BJ (cell line): ENCODE data around the gene FLAD1. TPM values are rescaled to one million over a fixed set of nuclear protein-coding genes. Genes with fewer than 3 reads are reported as not detected.
"Not testable (repeated sequence)": the region's sequence is repeated elsewhere in the genome, so short reads cannot be mapped to it uniquely, and the experiment has no call there.

Experiments
- CTCF ChIA-PET: fragments of 350-600 bp; formaldehyde crosslinking; extraction: SDS; loops from one replicate; lab custom pipeline; 2021; ENCODE audit warnings: antibody characterized with exemption, inconsistent platforms; lab: Yijun Ruan, JAX
- POLR2A ChIA-PET: fragments of 300-600 bp; sonication (Branson Sonifier 250); formaldehyde crosslinking; extraction: SDS; loops from one replicate; lab custom pipeline; 2021; ENCODE audit warnings: antibody characterized with exemption; lab: Charles Lee
- DNase-seq: peaks from one replicate; pipeline ENCODE4 v3.0.0-alpha.2; 2011; ENCODE audit warnings: low read depth
- H3K27me3 ChIP-seq: 2 replicates; pipeline ENCODE4 v1.6.0; 2011; ENCODE audit warnings: low read length; ENCODE audit not compliant: control insufficient read depth, insufficient read depth
- H3K36me3 ChIP-seq: 2 replicates; pipeline ENCODE4 v1.5.1; 2011; ENCODE audit warnings: low read length; ENCODE audit not compliant: control insufficient read depth, insufficient read depth
- H3K4me3 ChIP-seq: 2 replicates; pipeline ENCODE4 v1.5.1; 2011; ENCODE audit warnings: low read depth, mild to moderate bottlenecking, control low read depth, low read length
- polyA plus RNA-seq: library from polyadenylated mRNA; depleted of rRNA; stranded (reverse); fragments of >200 nt; gene quantifications from 2 replicates; pipeline ENCODE4 v1.2.3, GENCODE V29; 2011
- TF ChIP-seq, protein P1 (sequence below): IDR thresholded peaks from 2 replicates; pipeline ENCODE4 v1.5.1; 2011; ENCODE audit warnings: low read depth, mild to moderate bottlenecking, control low read depth, inconsistent platforms, low read length, moderate library complexity; ENCODE audit not compliant: insufficient read depth

FLAD1 gene
- polyA plus RNA-seq, 1 experiment: 40.5 TPM

DNA sequence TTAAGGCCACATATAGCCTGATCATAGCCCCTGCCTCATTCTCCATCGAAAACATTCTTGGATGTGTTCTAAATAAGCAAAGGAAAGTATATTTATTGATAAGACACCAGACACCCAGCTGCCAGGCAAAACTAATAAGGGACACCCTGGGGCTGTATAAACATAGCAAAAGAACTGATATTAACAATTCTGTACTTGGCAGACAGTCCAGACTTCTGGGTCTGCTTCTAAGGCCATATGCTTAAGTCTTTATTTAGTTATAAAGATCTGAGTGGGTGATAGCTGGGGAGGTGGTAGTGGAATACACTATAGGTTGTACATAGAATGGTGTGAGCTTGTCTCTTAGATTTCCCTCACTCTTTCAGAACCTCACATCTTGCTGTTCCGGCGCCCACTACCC lies 4.8 kb upstream of the FLAD1 start:
- ChIA-PET CTCF (interaction anchor here (1.4 to 3.0 kb wide), 2 partner anchors 17 to 22 kb away, joined by 3 to 17 read pairs; partner anchors contain the start of gene PYGO2), POLR2A (no interaction called here)
- Histone ChIP-seq H3K36me3 (no peaks in the 10 kb centered on the region), H3K4me3 (no peak overlapping the region), H3K27me3 (no peaks in the 10 kb centered on the region)
- TF ChIP-seq, protein P1, sequence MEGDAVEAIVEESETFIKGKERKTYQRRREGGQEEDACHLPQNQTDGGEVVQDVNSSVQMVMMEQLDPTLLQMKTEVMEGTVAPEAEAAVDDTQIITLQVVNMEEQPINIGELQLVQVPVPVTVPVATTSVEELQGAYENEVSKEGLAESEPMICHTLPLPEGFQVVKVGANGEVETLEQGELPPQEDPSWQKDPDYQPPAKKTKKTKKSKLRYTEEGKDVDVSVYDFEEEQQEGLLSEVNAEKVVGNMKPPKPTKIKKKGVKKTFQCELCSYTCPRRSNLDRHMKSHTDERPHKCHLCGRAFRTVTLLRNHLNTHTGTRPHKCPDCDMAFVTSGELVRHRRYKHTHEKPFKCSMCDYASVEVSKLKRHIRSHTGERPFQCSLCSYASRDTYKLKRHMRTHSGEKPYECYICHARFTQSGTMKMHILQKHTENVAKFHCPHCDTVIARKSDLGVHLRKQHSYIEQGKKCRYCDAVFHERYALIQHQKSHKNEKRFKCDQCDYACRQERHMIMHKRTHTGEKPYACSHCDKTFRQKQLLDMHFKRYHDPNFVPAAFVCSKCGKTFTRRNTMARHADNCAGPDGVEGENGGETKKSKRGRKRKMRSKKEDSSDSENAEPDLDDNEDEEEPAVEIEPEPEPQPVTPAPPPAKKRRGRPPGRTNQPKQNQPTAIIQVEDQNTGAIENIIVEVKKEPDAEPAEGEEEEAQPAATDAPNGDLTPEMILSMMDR: no peak
- no peak for DNase-seq

DNA sequence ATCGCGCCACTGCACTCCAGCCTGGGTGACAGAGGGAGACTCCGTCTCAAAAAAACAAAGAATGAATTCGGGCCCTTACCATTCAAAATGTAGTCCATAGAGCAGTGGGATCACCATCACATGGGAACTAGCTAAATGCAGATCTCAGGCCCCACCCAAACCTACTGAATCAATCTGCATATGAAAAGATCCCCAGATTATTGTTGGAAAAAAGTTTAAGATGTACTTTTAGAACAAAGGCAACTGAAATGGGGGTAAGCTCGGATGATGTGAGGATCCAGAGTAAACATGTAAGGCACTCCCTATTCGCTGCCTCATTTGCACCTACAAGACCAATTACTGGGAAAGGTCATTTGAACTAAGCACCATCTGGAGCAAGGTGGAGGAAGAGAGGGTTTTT lies 803 bp upstream of the FLAD1 start:
- Histone ChIP-seq H3K36me3 (no peaks in the 10 kb centered on the region), H3K27me3 (no peaks in the 10 kb centered on the region), H3K4me3 (no peak overlapping the region; the same call in 1 of the 2 replicates)
- ChIA-PET CTCF (interaction anchor here (0.7 to 3.6 kb wide), 6 partner anchors 13 to 103 kb away, joined by 3 to 23 read pairs (median 6); partner anchors contain the start of genes LENEP and PBXIP1), POLR2A (no interaction called here)
- no peak for DNase-seq
- TF ChIP-seq, protein P1: no peak

DNA sequence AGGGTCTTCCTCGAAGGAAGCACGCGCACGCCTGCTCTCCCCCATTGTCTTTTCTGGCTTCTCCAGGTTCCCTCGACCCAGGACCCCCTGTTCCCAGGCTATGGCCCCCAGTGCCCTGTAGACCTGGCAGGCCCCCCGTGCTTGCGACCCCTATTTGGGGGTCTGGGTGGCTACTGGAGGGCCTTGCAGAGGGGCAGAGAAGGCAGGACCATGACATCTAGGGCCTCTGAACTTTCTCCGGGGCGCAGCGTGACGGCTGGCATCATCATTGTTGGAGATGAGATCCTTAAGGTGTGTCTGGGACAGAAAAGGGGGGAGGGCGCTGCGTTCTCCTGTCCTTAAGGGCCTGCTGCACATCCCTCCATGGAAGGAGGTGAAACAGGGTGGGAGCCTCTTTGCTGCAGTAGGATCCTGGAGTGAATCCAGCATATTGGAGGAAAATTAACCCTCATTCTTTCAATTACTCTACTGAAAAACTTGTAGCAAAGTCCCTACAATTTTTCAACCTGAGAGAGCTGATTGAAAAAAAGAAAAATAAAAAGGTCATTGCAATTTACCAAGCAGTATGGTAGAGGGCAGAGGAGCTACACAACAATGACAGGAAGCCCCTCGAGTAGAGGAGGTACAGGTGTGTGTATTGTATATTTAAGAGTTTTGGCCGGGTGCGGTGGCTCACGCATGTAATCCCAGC lies 777 bp downstream of the FLAD1 start:
- TF ChIP-seq, protein P1: no peak
- no peak for DNase-seq
- ChIA-PET POLR2A (no interaction called here), CTCF (interaction anchor here (0.9 to 3.6 kb wide), 8 partner anchors 10 to 101 kb away, joined by 3 to 23 read pairs (median 4); partner anchors contain the start of genes ADAM15, LENEP and PBXIP1)
- H3K27me3 ChIP-seq: no peaks in the 10 kb centered on the region
- peak overlapping the region; percentile 62 for H3K4me3 ChIP-seq
- peaks cover 10% of the 10 kb centered on the region for H3K36me3 ChIP-seq

DNA sequence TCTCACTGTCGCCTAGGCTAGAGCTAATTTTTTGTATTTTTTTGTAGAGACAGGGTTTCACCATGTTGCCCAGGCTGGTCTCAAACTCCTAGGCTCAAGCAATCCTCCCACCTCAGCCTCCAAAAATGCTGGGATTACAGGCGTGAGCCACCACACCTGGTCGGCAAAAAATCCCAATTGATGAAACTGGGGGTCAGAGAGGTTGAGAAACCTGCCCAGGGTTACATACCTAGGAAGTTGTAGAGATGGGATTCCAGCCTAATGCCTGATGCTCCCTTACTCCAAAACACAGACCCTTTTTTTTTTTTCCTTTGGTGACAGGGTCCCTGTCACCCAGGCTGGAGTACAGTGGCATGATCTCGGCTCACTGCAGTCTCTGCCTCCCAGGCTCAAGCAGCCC lies 3.6 kb downstream of the FLAD1 start:
- POLR2A ChIA-PET: interaction anchor here (0.6 kb wide), 2 partner anchors 17 to 75 kb away, joined by 8 to 10 read pairs; no protein-coding TSS in a partner anchor
- H3K36me3 ChIP-seq: peaks cover 17% of the 10 kb centered on the region
- not testable (repeated sequence) for DNase-seq, H3K27me3 ChIP-seq, H3K4me3 ChIP-seq
- CTCF ChIA-PET: interaction anchor here (1.2 kb wide), 1 partner anchor 31 kb away, joined by 4 read pairs; no protein-coding TSS in a partner anchor

DNA sequence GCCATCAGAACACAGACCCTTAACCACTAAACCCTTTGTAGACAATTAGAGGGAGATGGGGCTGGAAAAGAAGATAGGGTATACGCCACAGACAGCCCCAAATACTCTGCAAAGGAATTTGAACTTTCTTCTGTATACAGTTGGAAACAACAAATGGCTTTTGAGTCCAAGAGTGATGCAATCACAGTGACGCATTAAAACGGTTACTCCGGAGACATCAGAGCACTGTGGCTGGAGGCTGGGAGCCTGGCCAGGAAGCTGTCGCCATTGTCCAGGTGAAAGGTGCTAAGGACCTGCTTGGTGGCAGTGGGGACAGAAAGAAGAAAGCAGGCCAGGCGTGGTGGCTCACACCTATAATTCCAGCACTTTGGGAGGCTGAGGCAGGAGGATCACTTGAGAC lies 4.2 kb downstream of the FLAD1 start:
- CTCF ChIA-PET: interaction anchor here (0.7 to 1.7 kb wide), 8 partner anchors 9 to 73 kb away, joined by 3 to 6 read pairs (median 4); partner anchors contain the start of gene PYGO2
- no peak overlapping the region for H3K4me3 ChIP-seq

More for the DNA sequence above, 4.2 kb downstream of the FLAD1 start:
- POLR2A ChIA-PET: no interaction called here
- TF ChIP-seq, protein P1: no peak
- H3K27me3 ChIP-seq: no peaks in the 10 kb centered on the region
- peaks cover 17% of the 10 kb centered on the region for H3K36me3 ChIP-seq
- no peak for DNase-seq
